ENCODE measurements around the gene CDS2. TPM values are rescaled to one million over a fixed set of nuclear protein-coding genes. Genes with fewer than 3 reads are reported as not detected.

The CDS2 gene
- total and polyA plus RNA-seq, 10 of the 15 experiments (the other 5 are each of a cell fraction or from before 2014, with no cell fraction given), result 11.5 to 94.7 (median 23.1) TPM

DNA sequence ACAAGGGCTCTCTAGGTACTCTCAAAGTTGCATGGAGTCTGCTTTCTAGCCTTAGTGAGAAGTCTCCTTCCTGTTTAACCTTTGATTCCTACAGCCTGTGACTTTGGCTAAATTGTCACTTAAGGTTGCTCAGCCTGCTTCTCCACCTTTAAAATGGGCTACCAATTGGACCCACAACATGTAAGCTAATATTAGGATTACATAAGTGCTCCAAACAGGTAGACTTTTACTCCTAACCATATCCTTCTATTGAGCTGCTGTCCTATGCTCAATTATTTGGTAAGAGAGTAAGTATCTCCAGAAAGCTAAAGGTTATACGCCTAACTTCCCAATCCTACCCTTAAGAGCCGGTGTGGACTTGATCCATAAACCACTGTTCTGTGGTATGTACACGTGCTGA lies 9.9 kb upstream of the CDS2 start (continued):
- TF ChIP-seq, protein P1, sequence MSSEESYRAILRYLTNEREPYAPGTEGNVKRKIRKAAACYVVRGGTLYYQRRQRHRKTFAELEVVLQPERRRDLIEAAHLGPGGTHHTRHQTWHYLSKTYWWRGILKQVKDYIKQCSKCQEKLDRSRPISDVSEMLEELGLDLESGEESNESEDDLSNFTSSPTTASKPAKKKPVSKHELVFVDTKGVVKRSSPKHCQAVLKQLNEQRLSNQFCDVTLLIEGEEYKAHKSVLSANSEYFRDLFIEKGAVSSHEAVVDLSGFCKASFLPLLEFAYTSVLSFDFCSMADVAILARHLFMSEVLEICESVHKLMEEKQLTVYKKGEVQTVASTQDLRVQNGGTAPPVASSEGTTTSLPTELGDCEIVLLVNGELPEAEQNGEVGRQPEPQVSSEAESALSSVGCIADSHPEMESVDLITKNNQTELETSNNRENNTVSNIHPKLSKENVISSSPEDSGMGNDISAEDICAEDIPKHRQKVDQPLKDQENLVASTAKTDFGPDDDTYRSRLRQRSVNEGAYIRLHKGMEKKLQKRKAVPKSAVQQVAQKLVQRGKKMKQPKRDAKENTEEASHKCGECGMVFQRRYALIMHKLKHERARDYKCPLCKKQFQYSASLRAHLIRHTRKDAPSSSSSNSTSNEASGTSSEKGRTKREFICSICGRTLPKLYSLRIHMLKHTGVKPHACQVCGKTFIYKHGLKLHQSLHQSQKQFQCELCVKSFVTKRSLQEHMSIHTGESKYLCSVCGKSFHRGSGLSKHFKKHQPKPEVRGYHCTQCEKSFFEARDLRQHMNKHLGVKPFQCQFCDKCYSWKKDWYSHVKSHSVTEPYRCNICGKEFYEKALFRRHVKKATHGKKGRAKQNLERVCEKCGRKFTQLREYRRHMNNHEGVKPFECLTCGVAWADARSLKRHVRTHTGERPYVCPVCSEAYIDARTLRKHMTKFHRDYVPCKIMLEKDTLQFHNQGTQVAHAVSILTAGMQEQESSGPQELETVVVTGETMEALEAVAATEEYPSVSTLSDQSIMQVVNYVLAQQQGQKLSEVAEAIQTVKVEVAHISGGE (CRISPR knock-in tag; IDR thresholded peaks at IDR 0.05), result no peak

DNA sequence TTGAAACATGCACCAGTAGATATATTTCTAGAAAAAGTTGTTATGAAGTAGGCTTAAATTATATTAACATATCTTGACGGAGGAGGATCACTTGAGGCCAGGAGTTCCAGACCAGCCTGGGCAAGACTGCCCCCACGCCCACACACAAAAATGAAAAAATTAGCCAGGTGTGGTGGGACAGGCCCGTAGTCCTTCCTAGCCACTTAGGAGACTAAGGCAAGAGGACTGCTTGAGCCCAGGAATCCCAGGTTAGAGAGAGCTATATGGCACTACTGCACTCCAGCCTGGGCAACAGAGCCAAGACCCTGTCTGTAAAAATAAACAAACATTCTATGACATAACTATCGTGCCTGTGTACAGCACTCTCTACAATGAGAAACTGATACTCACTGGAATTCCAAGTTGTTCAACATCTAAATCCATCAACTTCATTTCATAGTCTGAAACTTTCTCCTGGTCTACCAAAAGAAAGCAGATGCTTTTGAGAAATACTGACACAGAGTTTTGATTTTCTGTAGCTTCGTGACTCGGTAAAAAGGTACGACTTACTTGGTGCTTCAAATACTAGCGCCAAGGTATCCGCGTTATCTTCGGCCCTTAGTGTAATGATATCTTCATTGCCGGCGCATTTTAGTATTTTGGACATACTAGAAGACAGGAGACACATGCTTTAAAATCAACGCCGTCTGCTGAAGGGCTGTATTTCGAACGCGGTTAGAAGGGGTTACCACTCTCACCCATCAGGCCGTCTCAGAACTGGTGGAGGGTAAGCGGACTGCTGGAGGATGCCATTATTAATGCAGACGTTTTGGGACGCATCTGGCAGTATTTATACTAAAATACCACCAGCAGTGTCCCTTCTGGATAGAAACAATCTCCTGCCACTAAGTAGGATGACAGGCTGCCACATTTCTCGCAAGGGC lies 8.3 kb upstream of the CDS2 start:
- H3K27me3 ChIP-seq (replicated peaks in 1 of 2; ENCODE audit: control insufficient read depth in 2 of 2, insufficient read depth in 2 of 2, low read length in 1 of 2), result no peaks in the 10 kb centered on the region
- BruUV-seq (replicated peaks), result no TSS peak
- FAIRE-seq (no peak), ATAC-seq (no peak), DNase-seq (ENCODE audit: low read depth, low spot score) (no peak)
- H4K20me1 ChIP-seq (ENCODE audit: control insufficient read depth, insufficient read depth), result no peaks in the 10 kb centered on the region
- peaks cover 10% of the 10 kb centered on the region; the same call in 1 of the 2 replicates for H3K4me1 ChIP-seq (ENCODE audit: control insufficient read depth, insufficient read depth, low read length)
- peaks cover 45% of the 10 kb centered on the region for H3K79me2 ChIP-seq (ENCODE audit: control insufficient read depth, insufficient read depth, low read length)
- RAD21 ChIA-PET (ENCODE audit: unreplicated experiment), result interaction anchor here (1.0 to 4.0 kb wide), 3 partner anchors 45 to 307 kb away, joined by 3 to 34 read pairs (median 3); no protein-coding TSS in a partner anchor
- no peaks in the 10 kb centered on the region for H3K9me3 ChIP-seq (replicated peaks; ENCODE audit: control insufficient read depth, insufficient read depth, low read length)
- SMC1A ChIA-PET (ENCODE audit: uncharacterized antibody, unreplicated experiment), result interaction anchor here (1.0 to 5.8 kb wide), 6 partner anchors 8 to 161 kb away, joined by 3 to 55 read pairs (median 7); partner anchors contain the start of gene CDS2
- peak overlapping the region; percentile 67 for H3K4me2 ChIP-seq (ENCODE audit: control insufficient read depth, insufficient read depth)
- peak overlapping the region; percentile 84 for H3K4me3 ChIP-seq
- whole genome bisulfite sequencing (ENCODE audit: insufficient coverage, insufficient replicate concordance, low lambda C conversion rate, missing lambda C conversion rate), result under 1% methylated on average over 23 of the region's 23 CpGs
- peak overlapping the region; percentile 94 for H3K27ac ChIP-seq (ENCODE audit: control insufficient read depth, insufficient read depth)
- POLR2A ChIA-PET, result interaction anchor here (0.6 to 2.0 kb wide), 5 partner anchors 13 to 824 kb away, joined by 3 to 6 read pairs (median 3); no protein-coding TSS in a partner anchor
- no peak overlapping the region for H2AFZ ChIP-seq (ENCODE audit: control insufficient read depth, low read depth, low read length)
- CTCF ChIA-PET, result interaction anchor here (0.6 to 2.6 kb wide), 6 partner anchors 10 to 330 kb away, joined by 3 to 9 read pairs (median 6); no protein-coding TSS in a partner anchor
- peak overlapping the region; percentile 94 for H3K9ac ChIP-seq (ENCODE audit: control insufficient read depth, insufficient read depth, low read length)
- H3K36me3 ChIP-seq (ENCODE audit: control insufficient read depth in 2 of 2, insufficient read depth in 2 of 2, low read length in 1 of 2), result peaks cover 2 to 17% of the 10 kb centered on the region in 2 experiments
- in situ Hi-C loops (cut with MboI) (no loop called here), intact Hi-C loops (cut with micrococcal nuclease; ENCODE audit: unreplicated experiment) (loop anchor here (2.0 kb wide), 1 partner anchor 40 kb away; no protein-coding TSS in a partner anchor)
- TF ChIP-seq, protein P2, sequence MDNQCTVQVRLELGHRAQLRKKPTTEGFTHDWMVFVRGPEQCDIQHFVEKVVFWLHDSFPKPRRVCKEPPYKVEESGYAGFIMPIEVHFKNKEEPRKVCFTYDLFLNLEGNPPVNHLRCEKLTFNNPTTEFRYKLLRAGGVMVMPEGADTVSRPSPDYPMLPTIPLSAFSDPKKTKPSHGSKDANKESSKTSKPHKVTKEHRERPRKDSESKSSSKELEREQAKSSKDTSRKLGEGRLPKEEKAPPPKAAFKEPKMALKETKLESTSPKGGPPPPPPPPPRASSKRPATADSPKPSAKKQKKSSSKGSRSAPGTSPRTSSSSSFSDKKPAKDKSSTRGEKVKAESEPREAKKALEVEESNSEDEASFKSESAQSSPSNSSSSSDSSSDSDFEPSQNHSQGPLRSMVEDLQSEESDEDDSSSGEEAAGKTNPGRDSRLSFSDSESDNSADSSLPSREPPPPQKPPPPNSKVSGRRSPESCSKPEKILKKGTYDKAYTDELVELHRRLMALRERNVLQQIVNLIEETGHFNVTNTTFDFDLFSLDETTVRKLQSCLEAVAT (IDR thresholded peaks at IDR 0.05), result peak; percentile 36; the same call in 1 of the 2 replicates
- TF ChIP-seq FOXM1 (IDR thresholded peaks at IDR 0.05; ENCODE audit: low read depth, low read length) (no peak), BACH1 (IDR thresholded peaks at IDR 0.05; ENCODE audit: borderline replicate concordance) (peak; percentile 28; the same call in 1 of the 2 replicates), LARP7 (IDR thresholded peaks at IDR 0.05) (no peak), STAT1 (conservative IDR thresholded peaks at IDR 0.05) (no peak), RUNX3 (IDR thresholded peaks at IDR 0.05; ENCODE audit: low read length) (0 out of 2 replicates have a peak, but pooled peaks have one; percentile 1)
- TF ChIP-seq, protein P3, sequence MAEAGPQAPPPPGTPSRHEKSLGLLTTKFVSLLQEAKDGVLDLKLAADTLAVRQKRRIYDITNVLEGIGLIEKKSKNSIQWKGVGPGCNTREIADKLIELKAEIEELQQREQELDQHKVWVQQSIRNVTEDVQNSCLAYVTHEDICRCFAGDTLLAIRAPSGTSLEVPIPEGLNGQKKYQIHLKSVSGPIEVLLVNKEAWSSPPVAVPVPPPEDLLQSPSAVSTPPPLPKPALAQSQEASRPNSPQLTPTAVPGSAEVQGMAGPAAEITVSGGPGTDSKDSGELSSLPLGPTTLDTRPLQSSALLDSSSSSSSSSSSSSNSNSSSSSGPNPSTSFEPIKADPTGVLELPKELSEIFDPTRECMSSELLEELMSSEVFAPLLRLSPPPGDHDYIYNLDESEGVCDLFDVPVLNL (IDR thresholded peaks at IDR 0.05; ENCODE audit: low read depth, low read length), result no peak
- TF ChIP-seq, protein P4, sequence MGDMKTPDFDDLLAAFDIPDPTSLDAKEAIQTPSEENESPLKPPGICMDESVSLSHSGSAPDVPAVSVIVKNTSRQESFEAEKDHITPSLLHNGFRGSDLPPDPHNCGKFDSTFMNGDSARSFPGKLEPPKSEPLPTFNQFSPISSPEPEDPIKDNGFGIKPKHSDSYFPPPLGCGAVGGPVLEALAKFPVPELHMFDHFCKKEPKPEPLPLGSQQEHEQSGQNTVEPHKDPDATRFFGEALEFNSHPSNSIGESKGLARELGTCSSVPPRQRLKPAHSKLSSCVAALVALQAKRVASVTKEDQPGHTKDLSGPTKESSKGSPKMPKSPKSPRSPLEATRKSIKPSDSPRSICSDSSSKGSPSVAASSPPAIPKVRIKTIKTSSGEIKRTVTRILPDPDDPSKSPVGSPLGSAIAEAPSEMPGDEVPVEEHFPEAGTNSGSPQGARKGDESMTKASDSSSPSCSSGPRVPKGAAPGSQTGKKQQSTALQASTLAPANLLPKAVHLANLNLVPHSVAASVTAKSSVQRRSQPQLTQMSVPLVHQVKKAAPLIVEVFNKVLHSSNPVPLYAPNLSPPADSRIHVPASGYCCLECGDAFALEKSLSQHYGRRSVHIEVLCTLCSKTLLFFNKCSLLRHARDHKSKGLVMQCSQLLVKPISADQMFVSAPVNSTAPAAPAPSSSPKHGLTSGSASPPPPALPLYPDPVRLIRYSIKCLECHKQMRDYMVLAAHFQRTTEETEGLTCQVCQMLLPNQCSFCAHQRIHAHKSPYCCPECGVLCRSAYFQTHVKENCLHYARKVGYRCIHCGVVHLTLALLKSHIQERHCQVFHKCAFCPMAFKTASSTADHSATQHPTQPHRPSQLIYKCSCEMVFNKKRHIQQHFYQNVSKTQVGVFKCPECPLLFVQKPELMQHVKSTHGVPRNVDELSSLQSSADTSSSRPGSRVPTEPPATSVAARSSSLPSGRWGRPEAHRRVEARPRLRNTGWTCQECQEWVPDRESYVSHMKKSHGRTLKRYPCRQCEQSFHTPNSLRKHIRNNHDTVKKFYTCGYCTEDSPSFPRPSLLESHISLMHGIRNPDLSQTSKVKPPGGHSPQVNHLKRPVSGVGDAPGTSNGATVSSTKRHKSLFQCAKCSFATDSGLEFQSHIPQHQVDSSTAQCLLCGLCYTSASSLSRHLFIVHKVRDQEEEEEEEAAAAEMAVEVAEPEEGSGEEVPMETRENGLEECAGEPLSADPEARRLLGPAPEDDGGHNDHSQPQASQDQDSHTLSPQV (IDR thresholded peaks at IDR 0.05), result no peak

Measured in GM12878 (cell line).